ENCODE measurements around the gene MCTP1. TPM values are rescaled to one million over a fixed set of nuclear protein-coding genes. Genes with fewer than 3 reads are reported as not detected.

The MCTP1 gene
- total RNA-seq, 4 donors from 2014 or later: 5.4 to 22.1 (median 5.8) TPM

GRCh38 chr5:94778299-94778698 lies 506.6 kb downstream of the MCTP1 start:
- intact Hi-C loops (cut with DNase I; ENCODE audit: low total_unique reads) (no loop called here), in situ Hi-C loops (cut with MboI; ENCODE audit: low sequenced_read_pairs in 4 of 4) (no loop called here)
- H3K9me3 ChIP-seq: no peaks in the 10 kb centered on the region
- no peaks in the 10 kb centered on the region for H3K4me1 ChIP-seq
- no peak overlapping the region for H3K27ac ChIP-seq
- TF ChIP-seq CTCF (IDR thresholded peaks at IDR 0.05 in 4 of 5, conservative IDR thresholded peaks at IDR 0.05 in 1 of 5) (no peak), POLR2A (IDR thresholded peaks at IDR 0.05) (no peak)
- H3K36me3 ChIP-seq: no peaks in the 10 kb centered on the region
- ATAC-seq (no peak), DNase-seq (no peak)
- no peaks in the 10 kb centered on the region for H3K27me3 ChIP-seq
- H3K4me3 ChIP-seq: no peak overlapping the region

- no peak overlapping the region for H3K27ac ChIP-seq
- H3K36me3 ChIP-seq: no peaks in the 10 kb centered on the region
- no peaks in the 10 kb centered on the region for H3K4me1 ChIP-seq
- DNase-seq: no peak
- no peaks in the 10 kb centered on the region for H3K9me3 ChIP-seq
- intact Hi-C loops (cut with DNase I; ENCODE audit: low total_unique reads) (no loop called here), in situ Hi-C loops (cut with MboI; ENCODE audit: low sequenced_read_pairs in 4 of 4) (no loop called here)
- no peaks in the 10 kb centered on the region for H3K27me3 ChIP-seq
- TF ChIP-seq POLR2A (IDR thresholded peaks at IDR 0.05): no peak
- no peak for TF ChIP-seq CTCF (IDR thresholded peaks at IDR 0.05 in 4 of 5, conservative IDR thresholded peaks at IDR 0.05 in 1 of 5)
- H3K4me3 ChIP-seq: no peak overlapping the region
- no peak for ATAC-seq
Measured at GRCh38 chr5:94777056-94777880, 507.6 kb downstream of the MCTP1 start.

DNA sequence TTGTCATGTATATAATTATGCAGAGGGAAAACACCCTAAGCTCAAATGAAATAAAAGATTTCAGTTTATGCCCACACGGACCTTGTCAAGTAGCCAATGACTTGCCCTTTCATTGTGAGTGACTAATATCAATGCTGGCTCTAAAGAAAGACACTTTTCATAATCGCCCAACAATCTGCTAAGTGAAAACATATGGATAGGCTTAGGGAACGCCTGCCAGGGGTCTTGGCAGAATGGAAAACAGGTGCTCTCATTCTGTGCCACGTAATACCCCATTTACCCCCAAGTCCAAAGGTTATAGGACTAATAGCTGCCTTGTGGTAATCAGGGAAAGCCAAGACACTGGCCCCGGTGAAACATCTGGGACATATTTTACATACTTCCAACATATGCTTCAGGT lies 508.7 kb downstream of the MCTP1 start:
- intact Hi-C loops (cut with DNase I; ENCODE audit: low total_unique reads) (no loop called here), in situ Hi-C loops (cut with MboI; ENCODE audit: low sequenced_read_pairs in 4 of 4) (no loop called here)
- Histone ChIP-seq H3K36me3 (no peaks in the 10 kb centered on the region), H3K27ac (no peak overlapping the region), H3K4me1 (no peaks in the 10 kb centered on the region), H3K4me3 (no peak overlapping the region), H3K27me3 (no peaks in the 10 kb centered on the region), H3K9me3 (no peaks in the 10 kb centered on the region)
- TF ChIP-seq POLR2A (IDR thresholded peaks at IDR 0.05) (no peak), CTCF (IDR thresholded peaks at IDR 0.05 in 4 of 5, conservative IDR thresholded peaks at IDR 0.05 in 1 of 5) (no peak)
- DNase-seq (no peak), ATAC-seq (no peak)

DNA sequence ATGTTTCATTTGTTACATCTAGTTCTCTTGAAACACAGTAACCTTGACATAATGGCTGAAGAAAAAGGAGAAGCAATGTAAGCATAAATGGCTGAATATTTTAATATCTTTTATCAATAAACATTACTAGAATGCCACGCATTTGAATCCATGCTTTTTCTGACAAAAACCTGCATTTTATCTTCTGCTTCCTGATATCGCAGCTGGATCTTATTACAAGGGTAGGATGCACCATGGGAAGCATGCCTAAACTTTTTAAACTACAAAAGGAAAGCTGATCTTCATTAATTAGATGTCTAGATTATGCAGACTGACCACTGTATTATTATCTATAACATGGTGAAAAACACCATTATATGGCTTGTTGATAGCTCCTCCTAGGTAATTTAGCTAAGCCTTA lies 509.8 kb downstream of the MCTP1 start:
- in situ Hi-C loops (cut with MboI; ENCODE audit: low sequenced_read_pairs in 4 of 4): no loop called here
- ATAC-seq (no peak), DNase-seq (no peak)
- Histone ChIP-seq H3K36me3 (no peaks in the 10 kb centered on the region), H3K4me3 (no peak overlapping the region), H3K4me1 (no peaks in the 10 kb centered on the region), H3K27ac (no peak overlapping the region), H3K27me3 (no peaks in the 10 kb centered on the region), H3K9me3 (no peaks in the 10 kb centered on the region)
- intact Hi-C loops (cut with DNase I; ENCODE audit: low total_unique reads): no loop called here
- no peak for TF ChIP-seq CTCF (IDR thresholded peaks at IDR 0.05 in 4 of 5, conservative IDR thresholded peaks at IDR 0.05 in 1 of 5)
- no peak for TF ChIP-seq POLR2A (IDR thresholded peaks at IDR 0.05)
